Measurements from ENCODE around the gene MACROD1. TPM values are rescaled to one million over a fixed set of nuclear protein-coding genes. Genes with fewer than 3 reads are reported as not detected.

MACROD1 gene
- total and polyA plus RNA-seq, 10 of the 15 experiments (the other 5 are each of a cell fraction or from before 2014, with no cell fraction given), result 1.2 to 22.7 (median 11.3) TPM; not detected in 1

DNA sequence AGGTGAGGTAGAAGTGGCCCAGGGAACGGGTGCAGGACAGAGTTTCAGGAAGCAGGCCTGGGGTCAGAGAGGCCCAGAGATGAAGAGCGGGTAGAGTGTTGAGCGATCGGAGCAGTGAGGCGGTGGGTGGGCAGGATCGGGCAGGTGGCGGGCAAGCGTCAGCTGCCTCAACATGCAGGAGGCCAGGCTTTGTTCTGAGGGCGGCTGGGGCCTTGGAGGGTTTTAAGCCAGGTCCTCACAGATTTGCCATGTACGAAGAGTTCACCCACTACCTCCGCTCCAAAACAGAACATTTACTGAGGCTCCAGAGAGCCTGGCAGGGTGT, 100.8 kb downstream of the MACROD1 start:
- H3K4me1 ChIP-seq (ENCODE audit: control insufficient read depth, insufficient read depth, low read length), result peaks cover 3% of the 10 kb centered on the region; the same call in 1 of the 2 replicates
- DNase-seq (ENCODE audit: low read depth, low spot score) (no peak), FAIRE-seq (no peak), ATAC-seq (no peak)
- no peaks in the 10 kb centered on the region for H3K9me3 ChIP-seq (replicated peaks; ENCODE audit: control insufficient read depth, insufficient read depth, low read length)
- in situ Hi-C loops (cut with MboI), result no loop called here
- no peak overlapping the region for H3K27ac ChIP-seq (ENCODE audit: control insufficient read depth, insufficient read depth)
- CTCF ChIA-PET, result no interaction called here
- H3K4me2 ChIP-seq (ENCODE audit: control insufficient read depth, insufficient read depth), result no peak overlapping the region
- POLR2A ChIA-PET, result no interaction called here
- H3K9ac ChIP-seq (ENCODE audit: control insufficient read depth, insufficient read depth, low read length), result no peak overlapping the region
- TF ChIP-seq BCLAF1 (IDR thresholded peaks at IDR 0.05), result no peak
- TF ChIP-seq SMAD1 (IDR thresholded peaks at IDR 0.05; ENCODE audit: low read depth, partially characterized antibody), result no peak
- TF ChIP-seq MEF2A (IDR thresholded peaks at IDR 0.05; ENCODE audit: insufficient read depth, low read depth, low read length), result no peak
- TF ChIP-seq CREB1 (IDR thresholded peaks at IDR 0.05; ENCODE audit: low read depth), result no peak
- no peak for TF ChIP-seq CHD2 (IDR thresholded peaks at IDR 0.05; ENCODE audit: borderline replicate concordance, low read depth, low read length)
- TF ChIP-seq TCF12 (IDR thresholded peaks at IDR 0.05; ENCODE audit: low read depth, low read length), result no peak
- no peak for TF ChIP-seq SMC3 (IDR thresholded peaks at IDR 0.05; ENCODE audit: borderline replicate concordance, low read length)
- TF ChIP-seq POLR2A (IDR thresholded peaks at IDR 0.05; ENCODE audit: low read depth, low read length), result no peak
- TF ChIP-seq RBBP5 (conservative IDR thresholded peaks at IDR 0.05), result no peak
- no peak for TF ChIP-seq STAT1 (conservative IDR thresholded peaks at IDR 0.05)
- TF ChIP-seq BHLHE40 (IDR thresholded peaks at IDR 0.05; ENCODE audit: borderline replicate concordance in 1 of 2, low read depth in 2 of 2, low read length in 1 of 2), result no peak
- TF ChIP-seq KDM1A (IDR thresholded peaks at IDR 0.05; ENCODE audit: borderline replicate concordance), result no peak
- no peak for TF ChIP-seq BMI1 (IDR thresholded peaks at IDR 0.05; ENCODE audit: borderline replicate concordance)
- TF ChIP-seq RFX5 (IDR thresholded peaks at IDR 0.05; ENCODE audit: low read depth, low read length), result no peak
- TF ChIP-seq ZNF217 (IDR thresholded peaks at IDR 0.05), result no peak
- no peaks in the 10 kb centered on the region for H3K36me3 ChIP-seq (ENCODE audit: control insufficient read depth in 2 of 2, insufficient read depth in 2 of 2, low read length in 1 of 2)
- 76% methylated on average over 11 of the region's 11 CpGs for WGBS (ENCODE audit: insufficient coverage, insufficient replicate concordance, low lambda C conversion rate, missing lambda C conversion rate)
- RAD21 ChIA-PET (ENCODE audit: unreplicated experiment), result no interaction called here
- peaks cover 0 to 8% of the 10 kb centered on the region in 2 experiments for H3K27me3 ChIP-seq (replicated peaks in 1 of 2; ENCODE audit: control insufficient read depth in 2 of 2, insufficient read depth in 2 of 2, low read length in 1 of 2)
- no TSS peak for BruUV-seq (replicated peaks)
- H2AFZ ChIP-seq (ENCODE audit: control insufficient read depth, low read depth, low read length), result no peak overlapping the region
- SMC1A ChIA-PET (ENCODE audit: uncharacterized antibody, unreplicated experiment), result no interaction called here
- H3K79me2 ChIP-seq (ENCODE audit: control insufficient read depth, insufficient read depth, low read length), result no peaks in the 10 kb centered on the region
- intact Hi-C loops (cut with micrococcal nuclease; ENCODE audit: unreplicated experiment), result no loop called here
- H4K20me1 ChIP-seq (ENCODE audit: control insufficient read depth, insufficient read depth), result 0 out of 2 replicates have a peak, but pooled peaks cover 3% of the 10 kb centered on the region
- no peak overlapping the region for H3K4me3 ChIP-seq

Measured in GM12878 (cell line).